ENCODE measurements around the gene TNFSF10. TPM values are rescaled to one million over a fixed set of nuclear protein-coding genes. Genes with fewer than 3 reads are reported as not detected.

Gene TNFSF10
- total and polyA plus RNA-seq, 10 of the 15 experiments (the other 5 are each of a cell fraction or from before 2014, with no cell fraction given), result 2.1 to 12.3 (median 4.4) TPM

GRCh38 chr3:172536505-172536904 lies 13.3 kb upstream of the TNFSF10 start:
- H4K20me1 ChIP-seq (ENCODE audit: control insufficient read depth, insufficient read depth), result no peaks in the 10 kb centered on the region
- RAD21 ChIA-PET (ENCODE audit: unreplicated experiment), result no interaction called here
- H3K36me3 ChIP-seq (ENCODE audit: control insufficient read depth in 2 of 2, insufficient read depth in 2 of 2, low read length in 1 of 2), result no peaks in the 10 kb centered on the region
- no TSS peak for BruUV-seq (replicated peaks)
- H3K27ac ChIP-seq (ENCODE audit: control insufficient read depth, insufficient read depth), result no peak overlapping the region
- DNase-seq (ENCODE audit: low read depth, low spot score) (no peak), ATAC-seq (no peak), FAIRE-seq (no peak)
- no peak overlapping the region for H3K4me2 ChIP-seq (ENCODE audit: control insufficient read depth, insufficient read depth)
- intact Hi-C loops (cut with micrococcal nuclease; ENCODE audit: unreplicated experiment), result no loop called here
- CTCF ChIA-PET, result no interaction called here
- 92% methylated on average over 1 of the region's 1 CpG for WGBS (ENCODE audit: insufficient coverage, insufficient replicate concordance, low lambda C conversion rate, missing lambda C conversion rate)
- TF ChIP-seq POLR2A (IDR thresholded peaks at IDR 0.05; ENCODE audit: low read depth, low read length) (no peak), KAT2A (conservative IDR thresholded peaks at IDR 0.05; ENCODE audit: control insufficient read depth, low read depth, low read length) (no peak), BRCA1 (IDR thresholded peaks at IDR 0.05; ENCODE audit: low read depth, low read length) (no peak), HDGF (IDR thresholded peaks at IDR 0.05) (no peak), SPI1 (IDR thresholded peaks at IDR 0.05; ENCODE audit: borderline replicate concordance, insufficient read depth, low read depth, low read length) (no peak), MYB (IDR thresholded peaks at IDR 0.05; ENCODE audit: borderline replicate concordance, low read depth, low read length) (no peak), BCL3 (IDR thresholded peaks at IDR 0.05; ENCODE audit: borderline replicate concordance, insufficient read depth, low read depth, low read length, poor library complexity, severe bottlenecking) (no peak), ATF3 (IDR thresholded peaks at IDR 0.05; ENCODE audit: borderline replicate concordance, extremely low read depth, low read depth, low read length) (no peak), RELB (IDR thresholded peaks at IDR 0.05; ENCODE audit: low read depth) (no peak), TAF1 (IDR thresholded peaks at IDR 0.05; ENCODE audit: borderline replicate concordance, low read depth, low read length) (no peak), NFYB (IDR thresholded peaks at IDR 0.05; ENCODE audit: insufficient read depth, low read depth, low read length) (no peak), SUZ12 (IDR thresholded peaks at IDR 0.05; ENCODE audit: unreplicated experiment) (no peak), ZBTB4 (CRISPR knock-in tag; IDR thresholded peaks at IDR 0.05) (no peak), SMC3 (IDR thresholded peaks at IDR 0.05; ENCODE audit: borderline replicate concordance, low read length) (no peak), PBX3 (IDR thresholded peaks at IDR 0.05; ENCODE audit: insufficient replicate concordance, low read depth, low read length) (no peak), ETV6 (conservative IDR thresholded peaks at IDR 0.05 in 1 of 2, IDR thresholded peaks at IDR 0.05 in 1 of 2; ENCODE audit: borderline replicate concordance in 1 of 2, low read depth in 1 of 2) (no peak), HDAC6 (IDR thresholded peaks at IDR 0.05; ENCODE audit: unreplicated experiment) (no peak)
- no peak overlapping the region for H3K9ac ChIP-seq (ENCODE audit: control insufficient read depth, insufficient read depth, low read length)
- no peaks in the 10 kb centered on the region; the same call in 2 of the 3 replicates for H3K9me3 ChIP-seq (replicated peaks; ENCODE audit: control insufficient read depth, insufficient read depth, low read length)
- POLR2A ChIA-PET, result no interaction called here
- no peaks in the 10 kb centered on the region for H3K79me2 ChIP-seq (ENCODE audit: control insufficient read depth, insufficient read depth, low read length)
- H3K4me3 ChIP-seq, result no peak overlapping the region
- SMC1A ChIA-PET (ENCODE audit: uncharacterized antibody, unreplicated experiment), result no interaction called here
- H2AFZ ChIP-seq (ENCODE audit: control insufficient read depth, low read depth, low read length), result no peak overlapping the region
- in situ Hi-C loops (cut with MboI), result no loop called here
- no peaks in the 10 kb centered on the region for H3K27me3 ChIP-seq (replicated peaks in 1 of 2; ENCODE audit: control insufficient read depth in 2 of 2, insufficient read depth in 2 of 2, low read length in 1 of 2)
- H3K4me1 ChIP-seq (ENCODE audit: control insufficient read depth, insufficient read depth, low read length), result no peaks in the 10 kb centered on the region

Data from GM12878 (cell line).